ENCODE measurements around the gene FKBP2.

FKBP2 gene

DNA sequence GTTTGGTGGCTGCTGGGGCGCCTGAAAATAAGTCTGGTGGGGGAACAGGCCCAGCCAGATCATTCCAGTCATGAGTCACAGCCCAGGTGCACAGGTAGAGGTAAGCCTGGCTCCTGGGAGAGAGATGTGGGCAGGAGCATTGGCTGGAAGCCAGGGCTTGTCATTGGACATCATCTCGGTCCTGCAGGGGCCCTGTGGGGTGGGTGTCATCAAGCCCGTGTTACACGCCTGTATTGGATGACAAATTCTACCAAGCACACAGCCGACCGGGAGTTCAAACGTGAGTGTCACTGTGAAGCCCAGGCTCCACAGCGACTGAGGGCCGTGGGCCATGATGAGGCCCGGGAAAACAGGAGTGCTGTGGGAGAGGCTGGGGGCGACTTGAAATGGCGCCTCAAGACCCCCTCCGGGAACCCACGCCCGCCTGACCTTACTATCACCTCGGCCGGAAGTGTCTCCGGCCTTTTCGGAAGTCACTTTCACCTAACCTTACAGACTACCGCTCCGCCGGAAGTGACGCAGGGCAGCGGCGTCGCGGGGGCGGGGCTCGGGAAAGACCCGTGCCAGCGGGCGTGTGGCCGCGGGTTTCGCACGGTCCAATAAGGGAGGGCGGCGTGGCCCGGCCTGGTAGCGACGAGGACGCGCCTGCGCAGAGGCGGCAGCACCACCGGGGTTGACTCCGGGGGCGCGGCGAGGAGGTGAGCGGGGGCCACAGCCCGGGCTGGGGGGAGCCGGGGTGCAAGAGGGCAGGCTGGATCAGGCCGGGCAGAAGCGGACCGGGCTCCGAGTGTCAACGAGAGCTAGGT is at the start of gene FKBP2:
FKBP2 (plus strand) TSS at position 661 of the 806 bp plus-strand sequence. CDS start 1,293 bp downstream, outside the sequence.
- peak; percentile 91 to 93 for DNase-seq (ENCODE audit: low read depth in 2 of 2)

GRCh38 chr11:64192434-64192833 is 48.5 kb upstream of the FKBP2 start:
- DNase-seq (ENCODE audit: low read depth in 2 of 2), result no peak

DNA sequence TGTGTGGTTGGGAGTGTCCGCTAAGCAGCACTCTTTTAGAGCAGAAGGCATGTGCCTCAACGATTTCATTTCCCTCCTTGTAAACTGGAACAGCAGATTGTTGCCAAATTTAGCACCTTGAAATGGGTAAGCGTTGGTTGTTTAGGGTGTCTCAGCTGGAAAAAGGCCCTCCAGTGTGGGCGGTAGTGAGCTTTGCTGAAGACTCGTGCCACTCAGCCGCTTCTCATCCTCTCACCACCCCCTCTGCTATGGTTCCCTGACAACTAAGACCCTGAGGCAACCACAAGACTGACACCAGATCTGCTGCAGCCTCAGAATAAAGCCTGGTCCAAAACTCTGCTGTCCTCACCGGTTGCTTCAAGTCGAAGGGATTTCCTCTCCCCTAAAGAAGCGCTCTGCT is 44.3 kb upstream of the FKBP2 start:
- DNase-seq (ENCODE audit: low read depth in 2 of 2), result no peak

GRCh38 chr11:64198511-64198910 is 42.4 kb upstream of the FKBP2 start:
- no peak for DNase-seq (ENCODE audit: low read depth in 2 of 2)

DNA sequence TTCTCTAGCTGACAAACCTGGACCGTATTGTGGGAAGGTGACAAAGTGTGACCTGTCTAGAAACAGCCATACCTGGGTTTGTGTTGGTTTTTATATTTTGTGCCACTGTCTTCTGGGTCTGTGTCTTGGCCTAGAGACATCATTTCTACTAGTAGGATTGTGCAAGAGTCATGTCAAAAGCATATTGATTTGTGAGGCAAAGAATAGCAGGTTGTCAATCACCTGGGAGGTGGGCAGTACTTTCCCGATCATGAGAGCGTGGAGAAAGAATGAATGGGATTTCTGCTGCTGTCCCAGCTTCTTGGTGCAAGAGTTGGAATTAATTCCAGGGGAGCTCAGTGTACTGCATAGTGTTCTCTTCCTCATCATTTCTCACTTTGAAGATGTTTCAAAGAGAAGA is 39.4 kb upstream of the FKBP2 start:
- DNase-seq (ENCODE audit: low read depth in 2 of 2), result no peak

DNA sequence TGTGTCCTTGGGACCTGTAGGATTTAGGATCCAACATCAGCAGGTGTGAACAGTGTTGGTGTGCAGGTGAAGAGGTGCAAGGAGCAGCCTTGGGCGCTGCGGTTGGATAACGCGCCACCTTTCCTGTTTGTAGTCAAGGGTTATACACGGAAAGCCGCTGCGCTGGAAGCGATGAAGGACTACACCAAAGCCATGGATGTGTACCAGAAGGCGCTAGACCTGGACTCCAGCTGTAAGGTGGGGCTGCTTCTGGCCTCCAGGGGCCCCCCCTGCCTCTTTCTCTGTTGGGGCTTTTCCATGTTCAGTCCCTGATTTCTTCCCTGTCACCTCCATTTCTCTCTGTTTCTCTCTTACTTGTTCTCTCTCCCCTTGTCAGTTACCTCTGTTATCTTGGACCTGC is 37.9 kb upstream of the FKBP2 start:
- no peak for DNase-seq (ENCODE audit: low read depth in 2 of 2)

GRCh38 chr11:64203421-64204079 is 37.3 kb upstream of the FKBP2 start:
- DNase-seq (ENCODE audit: low read depth in 2 of 2), result no peak

DNA sequence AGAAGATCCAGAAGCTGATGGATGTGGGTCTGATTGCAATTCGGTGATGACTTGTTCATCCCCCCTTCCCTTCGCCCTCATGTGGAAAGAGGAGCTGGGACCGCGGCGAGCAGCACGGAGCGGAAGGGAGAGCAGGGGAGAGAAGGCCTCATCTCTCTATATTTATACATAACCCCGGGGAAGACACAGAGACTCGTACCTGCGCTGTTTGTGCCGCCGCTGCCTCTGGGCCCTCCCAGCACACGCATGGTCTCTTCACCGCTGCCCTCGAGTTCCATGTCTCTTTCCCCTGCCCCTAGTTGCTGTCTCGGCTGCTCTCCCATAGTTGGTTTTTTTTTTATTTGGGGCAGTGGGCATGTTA is 36.8 kb upstream of the FKBP2 start:
- DNase-seq (ENCODE audit: low read depth in 2 of 2), result no peak

- peak; percentile 81 to 84 for DNase-seq (ENCODE audit: low read depth in 2 of 2)
Measured at GRCh38 chr11:64204464-64204989, 36.4 kb upstream of the FKBP2 start.

GRCh38 chr11:64206457-64207255 is 34.2 kb upstream of the FKBP2 start, which contains the start of gene FERMT3:
FERMT3 (plus strand) TSS chr11:64206721; CDS start chr11:64207365, 644 bp downstream.
- DNase-seq (ENCODE audit: low read depth in 2 of 2), result no peak

GRCh38 chr11:64207256-64208085 is 33.4 kb upstream of the FKBP2 start:
- DNase-seq (ENCODE audit: low read depth in 2 of 2), result peak; percentile 21 to 24

DNA sequence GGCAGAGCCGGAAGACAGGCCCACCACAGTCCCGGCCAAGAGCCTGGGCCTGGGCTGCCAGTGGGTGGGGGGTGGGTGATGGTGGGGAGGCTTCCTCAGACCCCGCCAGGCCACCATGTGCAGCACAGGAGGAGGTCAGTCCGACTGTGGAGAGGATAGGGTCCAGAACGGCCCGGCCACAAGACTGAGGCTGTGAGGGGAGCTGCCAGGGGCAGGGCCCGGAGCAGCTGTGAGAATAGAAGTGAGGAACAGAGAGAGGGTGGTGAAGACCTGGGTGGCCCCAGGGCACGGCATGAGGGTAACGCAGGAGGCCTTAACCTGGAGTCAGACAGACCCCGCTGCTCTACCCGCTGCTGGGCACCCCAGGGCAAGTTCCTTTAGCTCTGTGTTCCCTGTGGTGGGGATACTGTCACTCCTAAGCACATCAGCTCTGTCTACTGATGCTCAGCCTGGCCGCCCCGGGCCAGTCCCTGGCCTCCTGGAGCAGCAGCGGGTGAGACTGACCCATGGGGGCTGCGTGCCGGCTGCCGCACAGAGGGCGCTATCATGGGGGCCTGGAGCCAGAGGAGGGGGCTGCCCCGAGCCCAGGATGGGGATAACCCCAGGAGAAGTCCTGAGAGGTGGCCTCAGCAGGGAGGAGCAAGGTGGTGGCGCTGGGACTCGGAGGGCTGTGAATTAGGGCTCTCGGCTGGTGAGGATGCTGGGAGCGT is 32.7 kb upstream of the FKBP2 start:
- DNase-seq (ENCODE audit: low read depth in 2 of 2), result no peak

DNA sequence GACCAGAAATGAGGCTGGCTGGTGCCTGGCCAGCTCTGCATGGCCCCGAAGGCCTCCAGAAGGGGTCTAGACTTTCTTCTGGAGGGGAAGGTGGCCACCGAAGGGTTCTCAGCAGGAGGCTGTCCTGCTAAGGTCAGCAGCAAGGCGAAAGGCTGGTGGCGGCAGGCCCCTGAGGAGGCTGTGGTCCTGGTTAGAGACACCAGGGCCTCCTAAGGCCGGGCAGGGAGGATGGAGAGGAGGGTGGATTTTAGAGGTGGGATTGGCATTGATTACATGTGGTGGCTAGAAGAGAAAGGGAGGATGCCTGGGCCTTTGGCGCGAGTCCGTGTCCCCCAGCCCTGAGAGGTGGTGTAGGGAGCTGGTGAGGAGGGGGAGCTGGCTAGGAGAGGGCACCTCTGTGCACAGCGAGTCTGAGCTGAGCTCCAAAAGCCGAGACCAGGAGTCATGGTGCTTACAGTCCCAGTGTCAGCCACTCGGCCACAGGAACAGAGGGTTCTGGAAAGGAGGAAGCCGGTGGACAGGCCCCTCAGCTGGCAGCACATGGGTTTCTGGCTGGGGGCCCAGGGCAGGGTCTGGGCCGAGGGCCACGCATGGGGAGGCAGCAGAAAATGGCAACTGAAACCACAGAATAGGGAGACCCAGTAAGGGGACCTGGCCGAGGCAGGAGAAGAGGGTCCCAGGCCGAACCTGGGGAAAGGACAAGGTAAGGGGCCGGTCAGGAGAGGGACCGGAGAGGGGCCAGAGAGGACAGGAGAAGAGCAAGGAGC is 31.9 kb upstream of the FKBP2 start:
- no peak for DNase-seq (ENCODE audit: low read depth in 2 of 2)

GRCh38 chr11:64209563-64209843 is 31.4 kb upstream of the FKBP2 start:
- DNase-seq (ENCODE audit: low read depth in 2 of 2), result no peak

DNA sequence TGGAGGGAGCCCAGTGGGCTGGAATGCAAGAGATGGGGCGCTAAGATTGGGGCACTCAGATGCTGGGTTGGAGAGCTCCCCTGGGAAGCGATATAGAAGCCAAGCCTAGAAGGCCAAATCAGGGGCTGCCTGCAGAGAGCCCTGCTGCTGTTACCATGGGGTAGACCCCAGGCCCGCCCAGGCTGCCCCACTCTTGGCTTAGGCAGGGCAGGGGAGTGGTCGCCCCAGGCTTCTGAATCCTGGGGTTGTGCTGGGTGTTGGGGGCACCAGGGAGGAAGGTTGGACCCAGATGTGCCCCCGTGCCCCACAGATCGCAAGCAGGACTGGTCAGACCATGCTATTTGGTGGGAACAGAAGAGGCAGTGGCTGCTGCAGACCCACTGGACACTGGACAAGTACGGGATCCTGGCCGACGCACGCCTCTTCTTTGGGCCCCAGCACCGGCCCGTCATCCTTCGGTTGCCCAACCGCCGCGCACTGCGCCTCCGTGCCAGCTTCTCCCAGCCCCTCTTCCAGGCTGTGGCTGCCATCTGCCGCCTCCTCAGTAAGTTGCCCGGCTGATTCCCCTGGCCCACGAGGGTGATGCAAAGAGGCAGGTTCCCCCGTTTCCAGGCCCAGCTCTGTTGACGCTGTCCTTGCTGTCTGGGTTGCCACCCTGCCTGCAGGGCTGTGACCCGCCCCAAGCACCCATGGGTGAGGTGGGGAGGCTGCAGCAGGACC is 30.4 kb upstream of the FKBP2 start:
- no peak for DNase-seq (ENCODE audit: low read depth in 2 of 2)

DNA sequence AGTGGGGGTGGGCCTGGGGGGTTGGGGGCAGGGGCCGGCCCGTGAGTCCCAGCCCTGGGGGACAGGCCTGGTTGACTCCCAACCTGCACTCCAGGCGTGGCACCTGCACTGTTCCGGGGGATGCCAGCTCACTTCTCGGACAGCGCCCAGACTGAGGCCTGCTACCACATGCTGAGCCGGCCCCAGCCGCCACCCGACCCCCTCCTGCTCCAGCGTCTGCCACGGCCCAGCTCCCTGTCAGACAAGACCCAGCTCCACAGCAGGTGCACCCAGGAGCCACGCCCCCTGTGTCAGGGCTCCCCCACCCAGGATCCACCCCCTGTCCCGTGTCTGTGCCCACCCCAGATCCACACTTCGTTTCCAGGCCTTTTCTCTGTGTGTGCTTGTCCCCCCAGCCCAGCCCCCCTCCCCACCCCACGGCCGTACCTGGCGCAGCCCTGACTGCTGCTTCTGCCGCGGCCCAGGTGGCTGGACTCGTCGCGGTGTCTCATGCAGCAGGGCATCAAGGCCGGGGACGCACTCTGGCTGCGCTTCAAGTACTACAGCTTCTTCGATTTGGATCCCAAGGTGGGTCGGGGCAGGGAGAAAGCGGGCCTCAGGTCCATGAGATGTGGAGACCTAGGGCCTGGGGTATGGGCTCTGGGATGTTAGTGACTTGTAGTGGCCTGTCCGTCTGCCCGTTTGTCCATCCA is 29.6 kb upstream of the FKBP2 start:
- no peak for DNase-seq (ENCODE audit: low read depth in 2 of 2)

GRCh38 chr11:64216879-64217278 is 24.0 kb upstream of the FKBP2 start:
- no peak for DNase-seq (ENCODE audit: low read depth in 2 of 2)

- DNase-seq (ENCODE audit: low read depth in 2 of 2), result no peak
Measured at GRCh38 chr11:64218628-64219353, 22.1 kb upstream of the FKBP2 start.

Measured in fibroblast of skin of left biceps (primary cell).